ENCODE data around the gene TMEM179.

DNA sequence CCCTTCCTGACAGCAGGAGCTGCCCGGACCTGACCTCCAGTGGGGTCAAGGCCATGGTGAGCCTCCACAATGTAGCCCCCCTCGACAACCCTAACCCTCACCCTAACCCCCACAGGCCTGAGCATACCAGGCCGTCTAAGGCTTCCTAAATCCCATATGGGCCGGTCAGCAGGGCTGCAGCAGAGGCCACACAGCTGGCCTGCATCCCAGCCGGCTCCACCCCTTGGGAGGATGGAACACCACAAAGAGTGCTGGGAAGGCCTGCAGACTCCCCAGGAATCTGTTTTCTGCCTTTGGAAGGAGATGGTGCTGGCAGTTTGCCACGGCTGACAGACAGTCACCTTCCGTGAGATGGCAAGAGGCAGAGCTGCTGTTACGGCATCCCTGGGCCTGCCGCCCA lies 2.8 kb downstream of the TMEM179 start:
- TF ChIP-seq POLR2A (IDR thresholded peaks at IDR 0.05; ENCODE audit: extremely low read depth, insufficient read length): no peak
- TF ChIP-seq, protein P1, sequence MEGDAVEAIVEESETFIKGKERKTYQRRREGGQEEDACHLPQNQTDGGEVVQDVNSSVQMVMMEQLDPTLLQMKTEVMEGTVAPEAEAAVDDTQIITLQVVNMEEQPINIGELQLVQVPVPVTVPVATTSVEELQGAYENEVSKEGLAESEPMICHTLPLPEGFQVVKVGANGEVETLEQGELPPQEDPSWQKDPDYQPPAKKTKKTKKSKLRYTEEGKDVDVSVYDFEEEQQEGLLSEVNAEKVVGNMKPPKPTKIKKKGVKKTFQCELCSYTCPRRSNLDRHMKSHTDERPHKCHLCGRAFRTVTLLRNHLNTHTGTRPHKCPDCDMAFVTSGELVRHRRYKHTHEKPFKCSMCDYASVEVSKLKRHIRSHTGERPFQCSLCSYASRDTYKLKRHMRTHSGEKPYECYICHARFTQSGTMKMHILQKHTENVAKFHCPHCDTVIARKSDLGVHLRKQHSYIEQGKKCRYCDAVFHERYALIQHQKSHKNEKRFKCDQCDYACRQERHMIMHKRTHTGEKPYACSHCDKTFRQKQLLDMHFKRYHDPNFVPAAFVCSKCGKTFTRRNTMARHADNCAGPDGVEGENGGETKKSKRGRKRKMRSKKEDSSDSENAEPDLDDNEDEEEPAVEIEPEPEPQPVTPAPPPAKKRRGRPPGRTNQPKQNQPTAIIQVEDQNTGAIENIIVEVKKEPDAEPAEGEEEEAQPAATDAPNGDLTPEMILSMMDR (IDR thresholded peaks at IDR 0.05; ENCODE audit: low read depth, low read length): no peak
